Activated B cell treated with CpG ODN at 0.5 μM for 24 hours (primary cell): ENCODE data around the gene HOXB6. TPM values are rescaled to one million over a fixed set of nuclear protein-coding genes. Genes with fewer than 3 reads are reported as not detected.

Source experiments
- ATAC-seq: fragments of 200-7000 bp; cut with Tn5 transposase; one replicate; pipeline ENCODE4 v1.10.0; 2021; ENCODE audit warnings: low read depth, mild to moderate bottlenecking, moderate library complexity
- CTCF ChIA-PET: fragments of 350-600 bp; sonication (Branson Sonifier 250); formaldehyde crosslinking; loops from one replicate; lab custom pipeline; 2021; ENCODE audit warnings: antibody characterized with exemption; lab: Charles Lee
- POLR2A ChIA-PET: fragments of 350-600 bp; sonication (Branson Sonifier 250); formaldehyde crosslinking; loops from one replicate; lab custom pipeline; 2021; ENCODE audit warnings: antibody characterized with exemption; lab: Charles Lee
- DNase-seq: peaks from one replicate; pipeline ENCODE4 v3.0.0; 2022
- H3K27ac Mint-ChIP-seq: one replicate; pipeline ENCODE4 v1.8.0; 2020; ENCODE audit warnings: mixed read lengths
- H3K27me3 Mint-ChIP-seq: one replicate; pipeline ENCODE4 v1.8.0; 2021; ENCODE audit warnings: mixed read lengths
- H3K36me3 Mint-ChIP-seq: one replicate; pipeline ENCODE4 v1.8.0; 2021; ENCODE audit warnings: low read depth, mixed read lengths
- H3K4me1 Mint-ChIP-seq: one replicate; pipeline ENCODE4 v1.8.0; 2021; ENCODE audit warnings: mixed read lengths
- H3K4me3 Mint-ChIP-seq: one replicate; pipeline ENCODE4 v1.8.0; 2020; ENCODE audit warnings: mild to moderate bottlenecking, mixed read lengths
- H3K9me3 Mint-ChIP-seq: one replicate; pipeline ENCODE4 v1.8.0; 2020; ENCODE audit warnings: mixed read lengths
- CTCF ChIP-seq: fragments of 200-600 bp; IDR thresholded peaks from one replicate; pipeline ENCODE4 v1.8.0; 2022; ENCODE audit warnings: antibody characterized with exemption, mild to moderate bottlenecking
- intact Hi-C: fragments of 100-400 bp; cut with micrococcal nuclease; formaldehyde crosslinking; loops from one replicate; pipeline ENCODE4 v1.15.1; 2024
- total RNA-seq: library from RNA; stranded (reverse); gene quantifications from 2 replicates; pipeline ENCODE4 v1.2.3, GENCODE V29; 2022

The HOXB6 gene
- total RNA-seq, 1 donor from 2014 or later = not detected

- DNase-seq (no peak), ATAC-seq (no peak)
- no peak for TF ChIP-seq CTCF
- no peak overlapping the region for H3K27ac Mint-ChIP-seq
- H3K27me3 Mint-ChIP-seq = peaks cover 85% of the 10 kb centered on the region
- intact Hi-C loops = no loop called here
- H3K9me3 Mint-ChIP-seq = no peaks in the 10 kb centered on the region
- ChIA-PET POLR2A (interaction anchor here (1.0 kb wide), 1 partner anchor 38 kb away, joined by 3 read pairs; no protein-coding TSS in a partner anchor), CTCF (interaction anchor here (1.7 kb wide), 1 partner anchor 38 kb away, joined by 5 read pairs; no protein-coding TSS in a partner anchor)
- no peaks in the 10 kb centered on the region for H3K36me3 Mint-ChIP-seq
- peaks cover 15% of the 10 kb centered on the region for H3K4me1 Mint-ChIP-seq
- no peak overlapping the region for H3K4me3 Mint-ChIP-seq
Measured at GRCh38 chr17:48639982-48640857, 35.4 kb upstream of the HOXB6 start.

GRCh38 chr17:48639136-48639535 lies 34.4 kb upstream of the HOXB6 start:
- H3K27ac Mint-ChIP-seq = no peak overlapping the region
- H3K36me3 Mint-ChIP-seq = no peaks in the 10 kb centered on the region
- POLR2A ChIA-PET = no interaction called here
- CTCF ChIA-PET = no interaction called here
- no peak for TF ChIP-seq CTCF
- intact Hi-C loops = no loop called here
- no peaks in the 10 kb centered on the region for H3K9me3 Mint-ChIP-seq
- DNase-seq = no peak
- ATAC-seq = no peak
- peaks cover 15% of the 10 kb centered on the region for H3K4me1 Mint-ChIP-seq
- H3K4me3 Mint-ChIP-seq = no peak overlapping the region
- peaks cover 85% of the 10 kb centered on the region for H3K27me3 Mint-ChIP-seq

- no peaks in the 10 kb centered on the region for H3K9me3 Mint-ChIP-seq
- intact Hi-C loops = no loop called here
Measured at GRCh38 chr17:48637323-48638260, 32.8 kb upstream of the HOXB6 start.

GRCh38 chr17:48636177-48637018 lies 31.6 kb upstream of the HOXB6 start:
- no peaks in the 10 kb centered on the region for H3K36me3 Mint-ChIP-seq
- POLR2A ChIA-PET = interaction anchor here (0.6 to 0.8 kb wide), 3 partner anchors 18 to 573 kb away, joined by 3 to 6 read pairs (median 4); no protein-coding TSS in a partner anchor
- no peaks in the 10 kb centered on the region for H3K9me3 Mint-ChIP-seq
- H3K27me3 Mint-ChIP-seq = peaks cover 82% of the 10 kb centered on the region
- TF ChIP-seq CTCF = no peak
- no peak overlapping the region for H3K27ac Mint-ChIP-seq
- intact Hi-C loops = no loop called here
- H3K4me1 Mint-ChIP-seq = peaks cover 6% of the 10 kb centered on the region
- DNase-seq = no peak
- ATAC-seq = peak; percentile 71
- CTCF ChIA-PET = interaction anchor here (0.6 to 2.3 kb wide), 7 partner anchors 10 to 103 kb away, joined by 3 to 11 read pairs (median 3); partner anchors contain the start of gene HOXB9
- no peak overlapping the region for H3K4me3 Mint-ChIP-seq

More at GRCh38 chr17:48637323-48638260, 32.8 kb upstream of the HOXB6 start:
- peaks cover 15% of the 10 kb centered on the region for H3K4me1 Mint-ChIP-seq
- ATAC-seq (no peak), DNase-seq (no peak)
- H3K36me3 Mint-ChIP-seq = no peaks in the 10 kb centered on the region
- CTCF ChIA-PET = interaction anchor here (1.3 to 2.3 kb wide), 2 partner anchors 10 to 17 kb away, joined by 3 to 11 read pairs; no protein-coding TSS in a partner anchor
- POLR2A ChIA-PET = no interaction called here
- no peak for TF ChIP-seq CTCF
- H3K27ac Mint-ChIP-seq = no peak overlapping the region
- H3K4me3 Mint-ChIP-seq = no peak overlapping the region
- peaks cover 81% of the 10 kb centered on the region for H3K27me3 Mint-ChIP-seq
